Measurements from ENCODE around the gene MANF.
"Not testable (repeated sequence)": the region's sequence is repeated elsewhere in the genome, so short reads cannot be mapped to it uniquely, and the experiment has no call there.

Gene MANF

DNA sequence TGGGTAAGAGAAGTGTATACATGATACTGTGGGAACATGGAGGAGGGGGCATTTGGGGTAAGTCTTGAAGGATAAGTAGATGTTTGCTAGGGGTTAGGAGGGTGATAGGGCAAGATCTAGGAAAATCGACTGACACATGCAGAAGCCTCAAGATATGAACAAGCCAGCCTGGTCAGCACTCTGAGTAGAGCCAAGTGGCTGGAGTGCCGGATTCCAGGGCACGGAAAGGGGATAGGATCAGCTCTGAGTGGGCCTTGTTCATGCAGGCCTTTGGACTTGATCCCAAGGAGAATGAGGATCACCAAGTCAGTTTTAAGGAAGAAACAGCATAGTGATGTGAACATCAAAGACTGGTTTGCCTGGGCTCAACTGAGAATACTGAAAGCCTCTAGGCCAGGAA is 24.3 kb upstream of the MANF start:
- no peak for DNase-seq (ENCODE audit: extremely low read depth, insufficient read length)
- TF ChIP-seq, protein P1, sequence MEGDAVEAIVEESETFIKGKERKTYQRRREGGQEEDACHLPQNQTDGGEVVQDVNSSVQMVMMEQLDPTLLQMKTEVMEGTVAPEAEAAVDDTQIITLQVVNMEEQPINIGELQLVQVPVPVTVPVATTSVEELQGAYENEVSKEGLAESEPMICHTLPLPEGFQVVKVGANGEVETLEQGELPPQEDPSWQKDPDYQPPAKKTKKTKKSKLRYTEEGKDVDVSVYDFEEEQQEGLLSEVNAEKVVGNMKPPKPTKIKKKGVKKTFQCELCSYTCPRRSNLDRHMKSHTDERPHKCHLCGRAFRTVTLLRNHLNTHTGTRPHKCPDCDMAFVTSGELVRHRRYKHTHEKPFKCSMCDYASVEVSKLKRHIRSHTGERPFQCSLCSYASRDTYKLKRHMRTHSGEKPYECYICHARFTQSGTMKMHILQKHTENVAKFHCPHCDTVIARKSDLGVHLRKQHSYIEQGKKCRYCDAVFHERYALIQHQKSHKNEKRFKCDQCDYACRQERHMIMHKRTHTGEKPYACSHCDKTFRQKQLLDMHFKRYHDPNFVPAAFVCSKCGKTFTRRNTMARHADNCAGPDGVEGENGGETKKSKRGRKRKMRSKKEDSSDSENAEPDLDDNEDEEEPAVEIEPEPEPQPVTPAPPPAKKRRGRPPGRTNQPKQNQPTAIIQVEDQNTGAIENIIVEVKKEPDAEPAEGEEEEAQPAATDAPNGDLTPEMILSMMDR (IDR thresholded peaks at IDR 0.05; ENCODE audit: insufficient read depth, low read length, poor library complexity, severe bottlenecking): no peak
- H3K36me3 ChIP-seq (ENCODE audit: control insufficient read depth, insufficient read depth, low read length): no peaks in the 10 kb centered on the region
- H3K27me3 ChIP-seq (replicated peaks; ENCODE audit: control insufficient read depth, insufficient read depth, low read length): no peaks in the 10 kb centered on the region
- H3K4me3 ChIP-seq (replicated peaks; ENCODE audit: low read depth, low read length): no peak overlapping the region

DNA sequence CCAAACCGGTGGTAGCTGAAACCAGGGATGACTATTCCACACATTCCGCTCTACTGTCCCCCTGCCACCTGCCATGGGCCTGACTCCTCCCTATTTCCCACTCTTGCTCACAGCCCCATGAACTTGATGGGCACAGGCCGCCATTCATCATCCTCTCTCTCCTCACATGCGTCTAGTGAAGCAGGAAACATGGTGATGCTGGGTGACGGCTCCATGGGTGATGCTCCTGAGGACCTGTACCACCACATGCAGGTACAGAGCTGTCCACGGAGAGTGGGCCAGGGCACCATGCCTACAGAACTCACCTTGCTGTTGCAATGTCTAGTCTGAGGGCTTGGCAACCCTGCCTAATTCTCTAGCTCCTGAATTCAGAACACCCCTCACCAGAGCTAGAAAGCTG is 23.3 kb upstream of the MANF start:
- DNase-seq (ENCODE audit: extremely low read depth, insufficient read length): no peak
- H3K36me3 ChIP-seq (ENCODE audit: control insufficient read depth, insufficient read depth, low read length): no peaks in the 10 kb centered on the region
- H3K27me3 ChIP-seq (replicated peaks; ENCODE audit: control insufficient read depth, insufficient read depth, low read length): no peaks in the 10 kb centered on the region
- TF ChIP-seq, protein P1 (IDR thresholded peaks at IDR 0.05; ENCODE audit: insufficient read depth, low read length, poor library complexity, severe bottlenecking): no peak
- H3K4me3 ChIP-seq (replicated peaks; ENCODE audit: low read depth, low read length): no peak overlapping the region

DNA sequence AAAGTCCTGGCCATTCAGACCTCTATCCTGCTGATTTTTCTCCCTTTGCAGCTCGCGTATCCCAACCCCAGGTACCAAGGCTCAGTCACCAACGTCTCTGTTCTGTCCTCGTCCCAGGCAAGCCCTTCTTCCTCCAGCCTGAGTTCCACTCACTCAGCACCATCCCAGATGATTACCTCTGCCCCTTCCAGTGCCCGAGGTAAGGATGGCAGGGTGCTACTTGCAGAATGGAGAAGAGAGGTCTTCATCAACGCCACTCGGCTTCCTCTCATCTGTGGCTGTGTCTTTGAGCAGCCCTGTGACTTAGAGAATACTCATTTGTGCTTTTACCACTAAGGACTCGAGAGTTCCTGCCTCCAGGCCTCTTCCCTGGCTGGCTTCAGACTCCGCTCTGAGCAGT is 22.6 kb upstream of the MANF start:
- DNase-seq (ENCODE audit: extremely low read depth, insufficient read length): no peak
- TF ChIP-seq, protein P1 (IDR thresholded peaks at IDR 0.05; ENCODE audit: insufficient read depth, low read length, poor library complexity, severe bottlenecking): no peak
- Histone ChIP-seq H3K27me3 (replicated peaks; ENCODE audit: control insufficient read depth, insufficient read depth, low read length) (no peaks in the 10 kb centered on the region), H3K36me3 (ENCODE audit: control insufficient read depth, insufficient read depth, low read length) (no peaks in the 10 kb centered on the region), H3K4me3 (replicated peaks; ENCODE audit: low read depth, low read length) (no peak overlapping the region)

DNA sequence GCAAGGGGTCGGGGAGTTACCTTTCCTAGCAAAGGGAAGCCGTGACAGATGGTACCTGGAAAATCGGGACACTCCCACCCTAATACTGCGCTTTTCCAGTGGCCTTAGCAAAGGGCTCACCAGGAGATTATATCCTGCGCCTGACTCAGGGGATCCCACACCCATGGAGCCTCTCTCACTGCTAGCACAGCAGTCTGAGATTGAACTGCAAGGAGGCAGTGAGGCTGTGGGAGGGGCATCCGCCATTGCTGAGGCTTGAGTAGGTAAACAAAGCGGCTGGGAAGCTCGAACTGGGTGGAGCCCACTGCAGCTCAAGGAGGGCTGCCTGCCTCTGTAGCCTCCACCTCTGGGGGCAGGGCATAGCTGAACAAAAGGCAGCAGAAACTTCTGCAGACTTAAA is 16.8 kb upstream of the MANF start:
- not testable (repeated sequence) for H3K36me3 ChIP-seq (ENCODE audit: control insufficient read depth, insufficient read depth, low read length); H3K4me3 ChIP-seq (replicated peaks; ENCODE audit: low read depth, low read length); H3K27me3 ChIP-seq (replicated peaks; ENCODE audit: control insufficient read depth, insufficient read depth, low read length); DNase-seq (ENCODE audit: extremely low read depth, insufficient read length)

DNA sequence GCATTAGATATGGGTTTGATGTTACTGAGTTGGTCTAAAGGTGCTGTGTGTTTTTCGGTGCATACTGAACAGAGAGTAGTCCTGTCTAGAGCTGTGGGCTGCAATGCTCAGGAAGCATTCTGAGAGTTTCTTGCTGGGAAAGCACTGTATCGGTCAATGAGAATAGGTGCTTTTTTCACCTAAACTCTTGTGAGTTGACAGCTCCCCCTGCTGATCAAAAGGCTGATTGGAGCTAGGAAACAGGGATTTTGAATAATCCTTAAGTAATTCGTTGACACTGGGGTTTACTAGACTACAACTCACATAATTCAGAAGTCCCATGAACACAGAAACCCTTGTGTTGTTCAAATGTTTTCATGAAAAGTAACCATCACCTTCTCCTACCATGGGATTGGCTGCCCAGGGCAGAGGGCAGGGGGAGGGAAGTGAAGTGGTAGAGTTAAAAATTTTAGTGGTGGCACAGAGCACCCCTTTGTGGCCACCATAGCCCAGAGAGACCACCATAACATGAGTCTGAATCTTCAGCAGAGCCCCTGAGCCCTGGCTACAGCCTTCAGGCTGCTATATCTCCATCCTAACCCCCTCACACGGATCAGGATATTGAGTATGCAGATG is 13.0 kb upstream of the MANF start:
- H3K36me3 ChIP-seq (ENCODE audit: control insufficient read depth, insufficient read depth, low read length): no peaks in the 10 kb centered on the region
- TF ChIP-seq, protein P1 (IDR thresholded peaks at IDR 0.05; ENCODE audit: insufficient read depth, low read length, poor library complexity, severe bottlenecking): peak; percentile 60
- DNase-seq (ENCODE audit: extremely low read depth, insufficient read length): no peak
- no peak overlapping the region for H3K4me3 ChIP-seq (replicated peaks; ENCODE audit: low read depth, low read length)
- H3K27me3 ChIP-seq (replicated peaks; ENCODE audit: control insufficient read depth, insufficient read depth, low read length): peaks cover 1% of the 10 kb centered on the region

DNA sequence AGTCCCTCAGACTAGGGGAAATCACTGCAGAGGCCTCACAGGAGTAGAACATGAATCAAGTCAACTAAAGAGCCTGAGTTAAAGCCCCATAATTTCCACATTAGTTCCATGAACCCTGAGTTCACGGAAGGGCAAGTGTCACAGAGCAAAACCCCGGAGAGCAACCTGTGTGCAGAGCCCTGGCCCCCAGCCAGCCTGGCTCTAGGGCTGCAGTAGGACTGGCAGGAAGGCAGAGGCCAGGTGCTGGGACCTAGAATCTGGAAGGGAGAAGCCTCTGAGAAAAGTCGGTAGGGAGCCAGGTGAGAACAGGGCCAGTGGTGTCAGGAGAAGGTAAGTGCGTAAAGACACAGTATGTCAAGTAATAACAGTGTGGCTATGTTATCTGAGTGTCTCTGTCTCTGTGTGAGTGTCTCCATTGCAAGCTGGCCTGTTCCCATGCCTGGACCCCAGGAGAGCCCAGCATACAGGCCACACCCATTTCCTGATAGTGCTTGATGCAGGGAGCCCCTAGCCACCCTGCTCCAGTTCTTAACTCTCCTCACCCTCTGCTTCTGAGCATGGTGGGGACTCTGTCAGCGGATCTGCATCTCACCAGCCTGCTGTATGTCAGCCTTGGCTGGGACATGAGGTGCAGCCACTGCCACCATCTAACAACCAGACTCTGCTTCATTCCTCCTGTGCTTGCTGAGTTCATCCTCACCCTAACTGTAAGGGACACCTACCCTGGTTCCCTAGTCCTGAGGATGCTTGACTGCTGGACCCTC is 11.3 kb upstream of the MANF start:
- H3K27me3 ChIP-seq (replicated peaks; ENCODE audit: control insufficient read depth, insufficient read depth, low read length): peaks cover 1% of the 10 kb centered on the region
- no peak for DNase-seq (ENCODE audit: extremely low read depth, insufficient read length)
- TF ChIP-seq, protein P1 (IDR thresholded peaks at IDR 0.05; ENCODE audit: insufficient read depth, low read length, poor library complexity, severe bottlenecking): no peak

More for the DNA sequence above, 11.3 kb upstream of the MANF start:
- Histone ChIP-seq H3K4me3 (replicated peaks; ENCODE audit: low read depth, low read length) (no peak overlapping the region), H3K36me3 (ENCODE audit: control insufficient read depth, insufficient read depth, low read length) (no peaks in the 10 kb centered on the region)

All from GM06990 (cell line).